Osteocyte (in vitro differentiated cells): ENCODE results near the gene MCCC2. TPM values are rescaled to one million over a fixed set of nuclear protein-coding genes. Genes with fewer than 3 reads are reported as not detected.
A peak's percentile ranks its signal among the peaks of the same experiment; 100 is the strongest.
"Not testable (repeated sequence)": the region's sequence is repeated elsewhere in the genome, so short reads cannot be mapped to it uniquely, and the experiment has no call there.

Experiments used
- DNase-seq: peaks from one replicate; pipeline ENCODE4 v3.0.0; 2021; ENCODE audit warnings: mixed read lengths; ENCODE audit not compliant: unreplicated experiment; ENCODE audit errors: extremely low spot score
- H3K27ac Mint-ChIP-seq: one replicate; pipeline ENCODE4 v1.8.0; 2021; ENCODE audit warnings: mild to moderate bottlenecking, mixed read lengths; ENCODE audit not compliant: unreplicated experiment
- H3K27me3 Mint-ChIP-seq: one replicate; pipeline ENCODE4 v1.8.0; 2021; ENCODE audit warnings: mixed read lengths; ENCODE audit not compliant: unreplicated experiment
- H3K36me3 Mint-ChIP-seq: one replicate; pipeline ENCODE4 v1.8.0; 2021; ENCODE audit warnings: mixed read lengths; ENCODE audit not compliant: unreplicated experiment
- H3K4me1 Mint-ChIP-seq: one replicate; pipeline ENCODE4 v1.8.0; 2021; ENCODE audit warnings: mixed read lengths; ENCODE audit not compliant: unreplicated experiment
- H3K4me3 Mint-ChIP-seq: one replicate; pipeline ENCODE4 v1.8.0; 2021; ENCODE audit warnings: mild to moderate bottlenecking, moderate library complexity, mixed read lengths; ENCODE audit not compliant: unreplicated experiment
- H3K9me3 Mint-ChIP-seq: one replicate; pipeline ENCODE4 v1.8.0; 2021; ENCODE audit warnings: mixed read lengths; ENCODE audit not compliant: unreplicated experiment
- CTCF ChIP-seq: fragments of 200-600 bp; sonication (generic); IDR thresholded peaks from 2 replicates; pipeline ENCODE4 v1.5.0; 2021; ENCODE audit warnings: antibody characterized with exemption, mild to moderate bottlenecking, moderate library complexity
- long read RNA-seq: library from polyadenylated mRNA; unstranded; transcript quantifications from one replicate; pipeline ENCODE4 v2.0.0, GENCODE V29; 2021
- total RNA-seq: library from RNA; stranded (reverse); gene quantifications from 2 replicates; pipeline ENCODE4 v1.2.1, GENCODE V29; 2021

The MCCC2 gene
- 25.4 and 30.5 TPM in 2 replicates for total RNA-seq
- long read RNA-seq, transcript MCCC2-201 (17 exons, 3,665 nt): major isoform, 45 of 75 reads
- long read RNA-seq, partial matches to known transcripts: 8 of 75 reads
- long read RNA-seq, other reads (novel, unspliced or antisense): 18 of 75 reads

GRCh38 chr5:71586941-71587765 lies at the start of gene MCCC2:
TSS of gene MCCC2 (plus strand) at chr5:71587340. CDS start at chr5:71587426, 86 bp downstream.
- peak; percentile 98 for DNase-seq
- peak within 1 kb of the TSS; percentile 96 for H3K27ac Mint-ChIP-seq
- no peaks in the 10 kb centered on the region for H3K27me3 Mint-ChIP-seq
- no peaks in the 10 kb centered on the region for H3K9me3 Mint-ChIP-seq
- no peak for TF ChIP-seq CTCF
- H3K4me3 Mint-ChIP-seq: peak within 1 kb of the TSS; percentile 98
- no peaks in the 10 kb centered on the region for H3K36me3 Mint-ChIP-seq
- peaks cover 25% of the 10 kb centered on the region for H3K4me1 Mint-ChIP-seq

GRCh38 chr5:71537687-71538086 lies 49.5 kb upstream of the MCCC2 start:
- Mint-ChIP-seq H3K36me3 (peaks cover 44% of the 10 kb centered on the region), H3K4me1 (peaks cover 18% of the 10 kb centered on the region), H3K27ac (peak overlapping the region; percentile 43), H3K4me3 (no peak overlapping the region), H3K9me3 (no peaks in the 10 kb centered on the region), H3K27me3 (no peaks in the 10 kb centered on the region)
- DNase-seq: no peak
- no peak for TF ChIP-seq CTCF

GRCh38 chr5:71550885-71551284 lies 36.3 kb upstream of the MCCC2 start:
- peaks cover 52% of the 10 kb centered on the region for H3K36me3 Mint-ChIP-seq
- not testable (repeated sequence) for H3K4me1 Mint-ChIP-seq

GRCh38 chr5:71551582-71551981 lies 35.6 kb upstream of the MCCC2 start:
- not testable (repeated sequence) for H3K27ac Mint-ChIP-seq, H3K4me3 Mint-ChIP-seq, H3K4me1 Mint-ChIP-seq, H3K9me3 Mint-ChIP-seq, DNase-seq, H3K27me3 Mint-ChIP-seq
- H3K36me3 Mint-ChIP-seq: peaks cover 50% of the 10 kb centered on the region

More at GRCh38 chr5:71550885-71551284, 36.3 kb upstream of the MCCC2 start:
- H3K4me3 Mint-ChIP-seq, H3K27me3 Mint-ChIP-seq, H3K9me3 Mint-ChIP-seq, H3K27ac Mint-ChIP-seq, DNase-seq: not testable (repeated sequence)

GRCh38 chr5:71552026-71552749 lies 35.0 kb upstream of the MCCC2 start:
- DNase-seq, H3K27ac Mint-ChIP-seq, H3K9me3 Mint-ChIP-seq, H3K27me3 Mint-ChIP-seq, H3K4me3 Mint-ChIP-seq, H3K4me1 Mint-ChIP-seq: not testable (repeated sequence)
- peaks cover 48% of the 10 kb centered on the region for H3K36me3 Mint-ChIP-seq

- no peaks in the 10 kb centered on the region for H3K27me3 Mint-ChIP-seq
- H3K9me3 Mint-ChIP-seq: no peaks in the 10 kb centered on the region
- TF ChIP-seq CTCF: no peak
- H3K36me3 Mint-ChIP-seq: peaks cover 29% of the 10 kb centered on the region
- H3K4me1 Mint-ChIP-seq: no peaks in the 10 kb centered on the region
- no peak for DNase-seq
- no peak overlapping the region for H3K4me3 Mint-ChIP-seq
- H3K27ac Mint-ChIP-seq: no peak overlapping the region
Observed at GRCh38 chr5:71563161-71563560, 24.0 kb upstream of the MCCC2 start.
